NCI-H2196 treated with DMSO at 0.1 percent for 48 hours (cell line): Measurements from ENCODE around the gene TBCK.

Experiments
- DNase-seq: peaks from one replicate; lab custom pipeline; 2025; ENCODE audit not compliant: unreplicated experiment; lab: John Stamatoyannopoulos, UW

Gene TBCK

DNA sequence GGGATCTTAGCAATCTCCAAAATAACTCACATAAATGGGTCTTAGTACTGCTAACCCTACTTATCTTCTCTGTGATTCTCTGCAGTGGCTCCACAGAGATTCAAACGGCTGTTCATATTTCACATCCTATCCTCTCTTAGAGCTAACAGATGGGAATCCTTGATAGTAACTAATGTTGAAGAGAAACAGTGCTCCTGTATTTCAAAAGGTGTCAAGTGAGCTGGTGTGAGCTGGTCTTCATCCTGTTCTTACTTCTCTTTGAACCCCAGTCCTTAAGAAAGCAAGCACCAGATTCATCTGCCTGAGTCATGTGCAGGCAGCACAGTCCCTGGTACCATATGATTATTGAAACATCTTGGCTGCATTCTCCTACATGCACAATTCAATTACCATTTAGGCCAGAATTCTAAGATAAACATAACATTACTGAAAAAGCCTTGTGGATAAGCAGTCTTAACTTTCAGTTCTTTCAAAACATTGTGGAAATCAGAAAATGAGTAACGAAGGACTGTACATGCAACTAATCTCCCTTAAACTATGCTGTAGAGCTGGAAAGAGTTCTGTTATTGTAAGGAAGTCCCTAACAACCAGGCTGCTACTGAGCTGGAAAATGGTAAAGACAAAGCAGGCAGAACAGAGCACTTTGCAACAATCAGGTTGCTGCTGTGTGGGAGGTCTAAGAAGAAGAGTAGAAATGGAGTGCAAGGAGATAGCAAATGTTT, 267.6 kb downstream of the TBCK start:
- DNase-seq, result no peak

DNA sequence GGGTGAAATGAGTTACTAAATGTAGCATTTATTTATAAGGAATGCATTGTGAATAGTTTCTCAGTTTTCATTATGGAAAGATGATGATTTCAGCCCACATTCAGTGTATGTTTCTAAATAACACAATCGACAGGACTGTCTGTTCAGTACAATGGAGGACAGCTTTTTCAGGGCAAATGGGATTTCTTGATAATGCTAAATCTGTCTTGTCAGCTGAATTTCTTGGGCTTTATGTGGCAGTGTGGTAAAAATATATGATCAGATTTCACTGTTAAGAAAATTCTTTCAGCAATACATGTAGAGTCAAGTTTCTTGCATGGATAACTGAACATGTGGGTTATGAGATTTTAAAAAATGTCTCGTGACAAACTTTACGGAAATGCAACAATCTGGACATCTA, 269.9 kb downstream of the TBCK start:
- no peak for DNase-seq

DNA sequence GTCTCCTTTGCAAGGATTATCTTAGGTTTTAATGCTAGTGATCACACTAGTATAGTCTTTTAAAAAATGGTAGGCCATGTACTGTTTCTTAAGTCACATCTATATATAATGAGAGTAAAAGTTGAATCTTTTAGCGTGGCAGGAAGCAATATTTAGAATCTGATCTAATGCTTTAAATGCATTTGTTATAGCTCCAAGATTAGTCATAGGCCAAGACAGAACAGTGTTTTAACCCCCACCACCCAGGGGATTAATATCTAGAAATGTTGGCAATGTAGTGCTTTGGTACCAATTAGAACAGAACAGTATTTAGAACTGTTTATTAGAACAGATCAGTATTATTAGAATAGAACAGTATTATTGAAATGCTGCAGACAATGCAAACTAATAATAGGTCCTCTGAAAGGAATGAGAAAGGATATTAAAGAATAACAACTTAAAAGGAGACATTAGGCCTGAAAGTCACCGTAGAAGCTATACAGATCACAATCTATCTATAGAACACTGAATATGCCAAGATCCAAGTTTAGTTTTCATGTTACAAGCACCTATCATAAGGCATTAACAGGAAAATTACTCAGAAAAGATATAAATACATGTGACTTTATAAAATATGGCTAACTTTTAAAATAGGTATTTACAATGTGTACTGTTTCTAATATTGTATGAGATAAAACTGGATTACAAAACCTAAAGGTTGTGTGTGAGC, 274.6 kb downstream of the TBCK start:
- no peak for DNase-seq

DNA sequence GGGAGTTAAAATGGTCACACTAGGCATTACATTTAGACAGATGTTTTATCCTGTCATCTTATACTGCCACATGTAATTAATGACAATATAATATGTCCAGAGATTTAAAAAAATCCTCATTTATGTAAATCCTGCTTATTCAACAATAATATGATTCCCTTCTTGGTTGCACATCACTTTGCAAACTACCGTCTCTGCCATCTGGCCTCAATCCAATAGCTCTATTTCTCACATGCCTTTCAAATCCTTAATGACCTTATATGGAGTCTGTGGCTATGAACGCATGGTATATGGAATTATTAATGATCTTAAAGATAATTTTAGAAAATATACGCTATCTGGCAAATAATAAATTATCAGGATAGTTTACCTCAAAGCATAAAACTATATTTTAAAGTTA, 276.2 kb downstream of the TBCK start:
- no peak for DNase-seq

GRCh38 chr4:106038908-106039307, 277.1 kb downstream of the TBCK start:
- DNase-seq, result no peak

GRCh38 chr4:106038012-106038411, 278.0 kb downstream of the TBCK start:
- DNase-seq, result no peak

- DNase-seq, result no peak
Measured at GRCh38 chr4:106036848-106037247, 279.2 kb downstream of the TBCK start.

GRCh38 chr4:106036334-106036733, 279.7 kb downstream of the TBCK start:
- DNase-seq, result no peak

- DNase-seq, result no peak
Measured at GRCh38 chr4:106035204-106035603, 280.8 kb downstream of the TBCK start.

- no peak for DNase-seq
Measured at GRCh38 chr4:106034751-106035150, 281.3 kb downstream of the TBCK start.

DNA sequence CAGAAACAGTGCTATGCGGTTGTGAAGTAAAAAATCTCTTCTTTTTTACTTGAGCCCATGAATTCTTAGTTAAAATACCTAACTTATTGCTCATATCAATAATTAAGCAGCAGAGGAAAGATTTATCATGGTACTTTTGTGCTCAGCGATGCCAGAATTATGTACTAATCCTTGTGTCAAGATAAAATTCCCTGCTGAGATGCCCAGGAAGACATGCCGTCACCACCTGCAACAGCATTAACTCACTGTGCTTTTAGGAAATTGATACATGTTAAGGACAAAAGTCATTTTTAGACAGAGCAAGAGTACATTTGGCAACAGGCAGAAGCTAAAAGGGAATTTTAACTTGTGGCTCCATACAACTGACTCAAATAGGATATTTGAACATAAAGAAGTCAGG, 281.8 kb downstream of the TBCK start:
- DNase-seq, result no peak

DNA sequence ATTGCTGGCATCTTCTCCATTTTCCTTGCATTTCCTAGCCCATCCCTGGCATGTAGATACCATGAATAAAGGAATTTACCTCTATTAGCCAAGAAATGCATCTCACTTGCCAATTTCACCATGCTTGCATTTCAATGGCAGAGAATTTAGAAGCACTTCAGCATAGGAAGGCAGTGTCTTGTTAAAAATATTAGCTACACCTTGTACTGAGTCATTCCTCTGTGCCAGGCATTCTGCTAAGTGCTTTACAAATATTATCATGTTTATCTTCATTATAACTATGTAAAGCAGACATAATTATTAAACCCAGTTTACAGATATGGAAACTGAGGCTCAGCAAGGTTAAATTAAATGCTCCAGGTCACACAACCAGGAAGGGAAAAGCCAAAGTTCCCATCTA, 282.5 kb downstream of the TBCK start:
- no peak for DNase-seq

GRCh38 chr4:106032851-106033286, 283.1 kb downstream of the TBCK start:
- no peak for DNase-seq

DNA sequence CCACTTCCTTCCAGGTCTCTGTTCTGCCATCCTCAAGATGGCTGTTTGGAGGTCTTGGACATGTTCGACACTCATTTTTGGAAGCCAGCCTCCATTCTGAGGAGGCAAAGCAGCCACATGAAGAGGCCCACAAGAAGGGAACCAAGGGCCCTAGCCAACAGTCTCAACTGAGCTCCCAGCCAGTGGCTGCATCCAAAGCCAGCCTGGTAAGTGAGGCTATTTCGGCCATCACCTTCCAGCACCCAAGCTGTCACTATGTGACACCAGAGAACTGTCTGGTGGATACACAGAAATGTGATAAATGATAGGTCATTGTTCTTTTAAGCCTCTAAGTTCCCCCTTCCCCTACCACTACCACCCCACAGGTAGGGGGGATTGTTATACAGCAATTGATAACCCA, 293.6 kb downstream of the TBCK start:
- DNase-seq, result no peak

DNA sequence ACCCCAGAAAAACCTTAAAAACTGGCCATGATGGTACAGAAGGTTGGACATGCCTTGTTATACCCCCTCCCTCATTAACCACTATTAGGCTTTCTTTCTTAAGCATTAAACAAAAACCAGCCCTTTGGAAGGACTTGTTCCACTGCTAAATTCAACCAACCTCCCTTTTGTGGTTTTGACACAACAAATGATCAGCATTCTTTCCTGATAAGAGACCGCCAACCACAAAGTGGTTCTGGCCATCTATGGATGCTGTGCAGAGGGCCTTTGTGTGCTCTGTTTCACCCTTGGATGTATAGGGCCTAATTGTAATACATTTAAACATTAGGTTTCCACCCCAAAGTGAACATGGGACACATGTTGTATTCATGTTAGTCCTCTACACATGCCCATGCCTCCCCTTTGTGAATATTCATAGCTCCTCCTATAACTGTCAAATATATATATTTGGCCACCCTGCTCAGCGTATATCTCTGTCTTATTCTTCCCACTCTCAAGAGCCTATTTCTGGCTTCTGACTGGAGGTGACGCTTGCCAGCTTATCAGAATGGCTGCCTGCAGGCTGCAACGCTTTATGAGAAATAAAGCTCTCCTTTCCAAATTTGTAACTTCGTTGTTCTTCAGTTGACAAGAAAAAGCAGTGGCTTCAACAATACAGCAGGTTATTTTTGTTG, 294.1 kb downstream of the TBCK start:
- DNase-seq, result no peak

GRCh38 chr4:106019771-106020170, 296.2 kb downstream of the TBCK start:
- DNase-seq, result no peak

DNA sequence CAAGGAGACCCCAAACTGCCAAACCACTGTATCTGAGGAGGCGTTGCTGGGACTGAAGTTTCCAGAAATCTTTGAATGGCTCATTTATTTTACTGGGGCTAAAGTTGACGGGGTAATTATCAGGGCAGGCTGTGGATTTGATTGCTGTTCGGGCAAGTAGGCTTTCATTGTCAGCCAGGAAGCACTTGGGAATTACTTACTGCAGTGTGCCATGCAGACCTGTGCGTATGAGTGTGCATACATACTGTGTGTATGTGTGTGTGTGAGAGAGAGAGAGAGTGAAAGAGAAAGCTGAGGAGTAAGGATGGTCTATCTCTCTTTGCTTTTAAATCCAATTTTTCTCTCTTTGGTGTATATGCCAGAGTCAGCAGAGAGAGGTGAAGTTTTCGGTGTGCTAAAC, 298.0 kb downstream of the TBCK start:
- DNase-seq, result no peak

GRCh38 chr4:106011387-106011786, 304.6 kb downstream of the TBCK start:
- DNase-seq, result no peak

DNA sequence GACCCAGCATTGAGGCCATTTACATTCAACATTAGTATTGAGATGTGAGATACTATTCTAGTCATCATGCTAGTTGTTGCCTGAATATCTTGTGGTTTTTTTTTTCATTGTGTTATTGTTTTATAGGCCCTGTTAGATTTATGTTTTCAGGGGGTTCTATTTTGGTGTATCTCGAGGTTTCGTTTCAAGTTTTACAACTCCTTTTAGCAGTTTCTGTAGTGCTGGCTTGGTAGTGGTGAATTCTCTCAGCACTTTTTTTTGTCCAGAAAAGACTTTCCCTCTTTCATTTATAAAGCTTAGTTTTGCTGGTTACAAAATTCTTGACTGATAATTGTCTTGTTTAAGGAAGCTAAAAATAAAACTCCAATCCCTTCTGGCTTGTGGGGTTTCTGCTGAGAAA, 305.2 kb downstream of the TBCK start:
- no peak for DNase-seq

DNA sequence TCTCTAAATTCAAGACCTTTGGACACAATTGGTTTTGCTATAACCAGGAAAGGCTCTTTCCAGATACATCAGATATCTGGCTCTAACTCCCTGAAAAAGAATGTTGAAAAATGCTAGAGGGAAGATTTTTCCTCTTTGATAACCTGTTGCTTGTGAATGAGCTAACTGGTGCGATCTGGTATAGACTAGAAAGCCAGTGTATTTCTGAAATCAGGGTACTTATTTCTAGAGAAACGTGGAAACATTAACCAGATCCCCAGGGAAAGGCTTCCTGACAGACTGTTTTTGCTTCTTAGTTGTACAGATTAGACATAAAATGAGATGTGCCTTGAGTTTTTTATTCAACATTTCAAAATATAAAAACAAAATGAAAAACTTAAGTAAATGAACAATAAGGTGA, 313.0 kb downstream of the TBCK start:
- DNase-seq, result no peak

DNA sequence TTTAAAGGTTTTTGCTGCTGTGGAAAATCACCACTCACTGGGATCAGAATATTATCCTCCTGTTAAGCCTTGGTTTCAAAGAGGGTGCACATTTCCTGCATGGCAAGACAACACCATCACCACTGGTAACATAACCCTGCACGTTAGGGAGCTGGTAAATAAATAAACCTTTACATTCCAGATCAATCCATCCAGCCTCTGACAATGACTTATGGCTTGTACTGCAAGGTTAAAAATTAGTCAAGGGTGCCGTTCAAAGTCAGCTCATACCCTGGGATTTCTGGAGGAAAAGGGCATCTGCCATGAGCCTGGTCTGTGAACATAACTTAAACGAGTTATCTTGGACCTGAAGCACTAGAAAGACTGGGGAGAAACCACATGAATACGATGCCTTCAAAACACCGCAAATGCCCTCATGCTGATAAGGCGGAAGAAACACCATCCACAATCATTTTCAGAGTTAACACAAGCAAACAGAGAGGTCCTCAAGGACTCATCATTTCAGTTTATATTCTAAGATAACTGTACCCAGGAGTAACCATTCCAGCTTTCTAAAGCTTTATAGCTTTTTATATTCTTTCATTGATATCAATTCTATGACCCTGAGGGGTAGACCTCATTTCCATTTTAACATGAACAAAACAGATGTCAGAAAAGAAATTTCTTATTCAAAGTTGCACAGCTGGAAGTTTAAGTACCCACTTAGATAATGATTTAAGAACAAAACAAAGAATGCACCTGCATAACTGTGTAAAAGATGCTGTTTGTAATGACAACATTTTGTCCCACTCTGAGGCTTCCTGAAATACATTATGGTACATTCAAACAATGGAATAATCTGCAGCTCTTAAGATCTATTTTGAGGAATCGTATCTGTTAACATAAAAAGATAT, 317.6 kb downstream of the TBCK start:
- DNase-seq, result no peak
